Tibial nerve (tissue), 4 donors: Measurements from ENCODE around the gene DMD. TPM values are rescaled to one million over a fixed set of nuclear protein-coding genes. Genes with fewer than 3 reads are reported as not detected.

Experiments used
- DNase-seq, 2 donors: peaks; one replicate each; pipeline ENCODE4 v3.0.0-alpha.2; 2019; ENCODE audit warnings: low spot score in 2 of 2
- H3K27ac ChIP-seq, 4 donors: fragments of 200-600 bp; sonication (generic) in 3 of 4; one replicate each; pipeline ENCODE4 v1.5.1; 2017 to 2019; ENCODE audit warnings: mild to moderate bottlenecking in 1 of 4
- H3K27me3 ChIP-seq, 2 donors: fragments of 200-600 bp; sonication (generic) in 1 of 2; one replicate each; pipeline versions ENCODE4 v1.5.1 to v1.6.0; 2017 to 2019
- H3K36me3 ChIP-seq, 3 donors: fragments of 200-600 bp; sonication (generic); one replicate each; pipeline ENCODE4 v1.5.1; 2018 to 2019
- H3K4me1 ChIP-seq, 4 donors: fragments of 200-600 bp; sonication (generic) in 3 of 4; one replicate each; pipeline ENCODE4 v1.5.1; 2017 to 2019
- H3K4me3 ChIP-seq, 4 donors: fragments of 200-600 bp; sonication (generic) in 3 of 4; one replicate each; pipeline ENCODE4 v1.5.1; 2017 to 2019; ENCODE audit warnings: mild to moderate bottlenecking in 1 of 4, moderate library complexity in 1 of 4
- H3K9me3 ChIP-seq, 4 donors: fragments of 200-600 bp; sonication (generic) in 3 of 4; one replicate each; pipeline ENCODE4 v1.5.1; 2017 to 2019
- CTCF ChIP-seq, 5 experiments: fragments of 200-600 bp in 3 of 5; fragments of 450-650 bp in 2 of 5; sonication (generic) in 3 of 5; IDR thresholded peaks; one replicate each; pipeline ENCODE4 v1.5.1; 2016 to 2019; ENCODE audit warnings: antibody characterized with exemption in 5 of 5, mild to moderate bottlenecking in 3 of 5, moderate library complexity in 2 of 5
- EP300 ChIP-seq, 2 donors: sonication (generic); formaldehyde crosslinking; IDR thresholded peaks; one replicate each; pipeline ENCODE4 v1.6.1; 2017; ENCODE audit warnings: antibody characterized with exemption in 2 of 2, mild to moderate bottlenecking in 1 of 2
- POLR2A ChIP-seq, 2 donors: fragments of 450-650 bp; IDR thresholded peaks; one replicate each; pipeline ENCODE4 v1.6.1; 2017; ENCODE audit warnings: antibody characterized with exemption in 2 of 2, mild to moderate bottlenecking in 2 of 2, moderate library complexity in 2 of 2
- WGBS, 2 donors: methylation state at CpG; one replicate each; pipeline ENCODE4 v1.1.5; 2018; 5-methylcytosine and 5-hydroxymethylcytosine counted together
- total RNA-seq, 4 donors: library from RNA; depleted of rRNA; stranded (reverse); fragments of >200 nt; gene quantifications; one replicate each; pipeline ENCODE4 v1.1.0, GENCODE V29; 2016

The DMD gene
- total RNA-seq, 4 donors from 2014 or later, result 156 to 345 (median 245) TPM

- peak overlapping the region in 1 of 4 donors; percentile 78 for H3K27ac ChIP-seq
- 23 to 40% methylated on average over 2 of the region's 2 CpGs for WGBS, 2 donors
Observed at GRCh38 chrX:31338991-31339350, 1872.4 kb downstream of the DMD start.

DNA sequence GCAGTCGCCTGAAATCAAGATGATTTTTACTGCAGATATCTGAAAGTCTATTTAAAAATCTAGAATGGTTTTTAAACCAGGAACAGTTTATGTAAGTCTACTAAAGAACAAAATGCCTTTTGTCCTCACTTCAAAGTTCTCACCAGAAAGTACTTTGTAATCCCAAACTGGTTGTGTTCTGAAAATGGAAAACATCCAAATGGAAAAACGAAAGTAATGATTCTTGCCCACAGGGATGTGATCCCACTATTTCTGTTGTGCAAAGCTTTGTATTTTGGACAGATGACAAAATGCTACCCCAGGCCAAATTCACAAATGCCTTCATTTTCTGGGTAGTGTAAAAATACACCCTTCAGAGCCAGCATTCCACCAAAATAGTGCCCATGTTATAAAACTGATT lies 1874.0 kb downstream of the DMD start:
- no peaks in the 10 kb centered on the region for H3K27me3 ChIP-seq
- TF ChIP-seq CTCF (IDR thresholded peaks at IDR 0.05) (no peak), POLR2A (IDR thresholded peaks at IDR 0.05) (no peak), EP300 (IDR thresholded peaks at IDR 0.05) (peak in 1 of 2 donors; percentile 36)
- peak overlapping the region in 2 of 4 donors; percentile 62 to 78 for H3K27ac ChIP-seq
- H3K4me1 ChIP-seq, result peaks cover 0 to 28% (median 7%) of the 10 kb centered on the region in 4 donors
- WGBS, 2 donors, result 37 to 44% methylated on average over 2 of the region's 2 CpGs
- no peaks in the 10 kb centered on the region for H3K36me3 ChIP-seq
- DNase-seq, result no peak
- H3K4me3 ChIP-seq, result no peak overlapping the region
- no peaks in the 10 kb centered on the region for H3K9me3 ChIP-seq

More at GRCh38 chrX:31338991-31339350, 1872.4 kb downstream of the DMD start:
- Histone ChIP-seq H3K4me1 (peaks cover 0 to 28% (median 7%) of the 10 kb centered on the region in 4 donors), H3K4me3 (no peak overlapping the region), H3K27me3 (no peaks in the 10 kb centered on the region), H3K9me3 (no peaks in the 10 kb centered on the region), H3K36me3 (no peaks in the 10 kb centered on the region)
- TF ChIP-seq POLR2A (IDR thresholded peaks at IDR 0.05) (no peak), EP300 (IDR thresholded peaks at IDR 0.05) (no peak), CTCF (IDR thresholded peaks at IDR 0.05) (no peak)
- DNase-seq, result no peak

DNA sequence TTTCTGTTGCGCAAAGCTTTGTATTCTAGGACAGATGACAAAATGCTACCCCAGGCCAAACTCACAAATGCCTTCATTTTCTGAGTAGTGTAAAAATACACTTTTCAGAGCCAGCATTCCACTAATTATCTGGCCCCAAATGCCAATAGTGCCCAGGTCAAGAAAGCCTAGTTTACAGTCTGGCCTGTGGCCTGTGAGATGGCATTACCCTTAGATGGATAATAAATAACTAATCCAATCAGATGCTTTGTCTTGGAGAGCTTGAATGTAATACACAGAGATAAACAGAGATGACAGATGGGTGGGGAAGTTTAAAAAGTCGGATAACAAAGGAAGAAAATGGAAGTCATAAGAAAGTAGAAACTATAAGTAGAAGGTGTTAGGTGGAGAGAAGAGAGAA lies 1874.9 kb downstream of the DMD start:
- Histone ChIP-seq H3K27me3 (no peaks in the 10 kb centered on the region), H3K4me3 (no peak overlapping the region), H3K36me3 (no peaks in the 10 kb centered on the region), H3K9me3 (no peaks in the 10 kb centered on the region), H3K27ac (peak overlapping the region in 1 of 4 donors; percentile 78), H3K4me1 (peaks cover 0 to 28% (median 7%) of the 10 kb centered on the region in 4 donors)
- TF ChIP-seq EP300 (IDR thresholded peaks at IDR 0.05) (no peak), CTCF (IDR thresholded peaks at IDR 0.05) (no peak), POLR2A (IDR thresholded peaks at IDR 0.05) (no peak)
- WGBS, 2 donors, result 80 to 85% methylated on average over 2 of the region's 2 CpGs
- no peak for DNase-seq

GRCh38 chrX:31334997-31335396 lies 1876.4 kb downstream of the DMD start:
- H3K4me1 ChIP-seq, result peaks cover 0 to 27% (median 7%) of the 10 kb centered on the region in 4 donors
- H3K36me3 ChIP-seq, result no peaks in the 10 kb centered on the region
- no peaks in the 10 kb centered on the region for H3K27me3 ChIP-seq
- no peak for DNase-seq
- WGBS, 2 donors, result 57 to 59% methylated on average over 1 of the region's 1 CpG
- no peaks in the 10 kb centered on the region for H3K9me3 ChIP-seq
- TF ChIP-seq POLR2A (IDR thresholded peaks at IDR 0.05) (no peak), CTCF (IDR thresholded peaks at IDR 0.05) (no peak), EP300 (IDR thresholded peaks at IDR 0.05) (no peak)
- no peak overlapping the region for H3K4me3 ChIP-seq
- H3K27ac ChIP-seq, result peak overlapping the region in 1 of 4 donors; percentile 43

- H3K27me3 ChIP-seq, result no peaks in the 10 kb centered on the region
- H3K36me3 ChIP-seq, result no peaks in the 10 kb centered on the region
- WGBS, 2 donors, result 26 to 32% methylated on average over 4 of the region's 4 CpGs
- no peaks in the 10 kb centered on the region for H3K9me3 ChIP-seq
- H3K4me1 ChIP-seq, result peaks cover 0 to 15% (median 7%) of the 10 kb centered on the region in 4 donors
- H3K27ac ChIP-seq, result peak overlapping the region in 1 of 4 donors; percentile 54
- no peak overlapping the region for H3K4me3 ChIP-seq
- TF ChIP-seq EP300 (IDR thresholded peaks at IDR 0.05), result no peak
- TF ChIP-seq POLR2A (IDR thresholded peaks at IDR 0.05), result no peak
- TF ChIP-seq CTCF (IDR thresholded peaks at IDR 0.05), result no peak
- DNase-seq, result no peak
Observed at GRCh38 chrX:31333165-31333831, 1878.1 kb downstream of the DMD start.
